Panc1 (cell line): ENCODE data around the gene IFT22. TPM values are rescaled to one million over a fixed set of nuclear protein-coding genes. Genes with fewer than 3 reads are reported as not detected.
A peak's percentile ranks its signal among the peaks of the same experiment; 100 is the strongest.

ENCODE experiments used
- ATAC-seq: fragments of 200-7000 bp; cut with Tn5 transposase; 2 replicates; pipeline ENCODE4 v1.9.1; 2020; ENCODE audit warnings: mild to moderate bottlenecking, moderate library complexity
- Bru-seq: library from RNA; stranded (reverse); fragments of 400-500 nt; gene quantifications from one replicate; lab custom pipeline; 2021; lab: Mats Ljungman, UMichigan
- BruChase-seq, 2 experiments: library from RNA; stranded (reverse); fragments of 400-500 nt; gene quantifications; one replicate each; lab custom pipeline; 2021; lab: Mats Ljungman, UMichigan
- BruUV-seq: library from RNA; stranded (reverse); fragments of 400-500 nt; replicated peaks from 2 replicates; lab custom pipeline; 2021; lab: Mats Ljungman, UMichigan
- CTCF ChIA-PET: fragments of 300-600 bp; sonication (Branson Sonifier 250); formaldehyde crosslinking; loops from one replicate; lab custom pipeline; 2022; ENCODE audit warnings: antibody characterized with exemption; lab: Charles Lee
- POLR2A ChIA-PET: fragments of 300-600 bp; sonication (Branson Sonifier 250); formaldehyde crosslinking; loops from one replicate; lab custom pipeline; 2022; ENCODE audit warnings: antibody characterized with exemption; lab: Charles Lee
- DNase-seq: peaks from one replicate; pipeline ENCODE4 v3.0.0-alpha.2; 2010; ENCODE audit warnings: low read depth, low spot score
- H3K27ac ChIP-seq: 2 replicates; pipeline ENCODE4 v1.5.1; 2011; ENCODE audit warnings: mild to moderate bottlenecking, low read length, inconsistent platforms
- H3K27me3 ChIP-seq: fragments of 200-500 bp; sonication (Bioruptor generic); 2 replicates; pipeline ENCODE4 v1.6.0; 2014; ENCODE audit warnings: low read length, inconsistent platforms; ENCODE audit not compliant: control insufficient read depth, insufficient read depth
- H3K36me3 ChIP-seq: fragments of 200-500 bp; sonication (Bioruptor generic); 2 replicates; pipeline ENCODE4 v1.5.1; 2014; ENCODE audit warnings: inconsistent platforms, mild to moderate bottlenecking, low read length, moderate library complexity; ENCODE audit not compliant: control insufficient read depth, insufficient read depth
- H3K4me1 ChIP-seq: 2 replicates; pipeline ENCODE4 v1.5.1; 2011; ENCODE audit warnings: inconsistent platforms, mild to moderate bottlenecking, low read length, moderate library complexity; ENCODE audit not compliant: control insufficient read depth, insufficient read depth
- H3K4me3 ChIP-seq, 2 experiments: 2 replicates each; pipeline ENCODE4 v1.5.1; 2011 to 2012; ENCODE audit warnings: low read depth in 2 of 2, low read length in 2 of 2, mild to moderate bottlenecking in 2 of 2, inconsistent platforms in 1 of 2, moderate library complexity in 1 of 2
- H3K9me3 ChIP-seq: fragments of 200-500 bp; sonication (Bioruptor generic); 2 replicates; pipeline ENCODE4 v1.5.1; 2014; ENCODE audit warnings: low read depth, mild to moderate bottlenecking, inconsistent platforms, low read length, moderate library complexity; ENCODE audit not compliant: control insufficient read depth, insufficient read depth
- CTCF ChIP-seq: fragments of 450-650 bp; IDR thresholded peaks from 2 replicates; pipeline ENCODE4 v1.5.1; 2017; ENCODE audit warnings: mild to moderate bottlenecking
- POLR2AphosphoS5 ChIP-seq: IDR thresholded peaks from 2 replicates; pipeline ENCODE4 v1.6.1; 2012; ENCODE audit warnings: mild to moderate bottlenecking, low read depth, low read length, moderate library complexity
- SIN3A ChIP-seq: IDR thresholded peaks from 2 replicates; pipeline ENCODE4 v1.6.1; 2012; ENCODE audit warnings: low read depth, mild to moderate bottlenecking, low read length, moderate library complexity, borderline replicate concordance; ENCODE audit not compliant: insufficient read depth
- TCF7L2 ChIP-seq: IDR thresholded peaks from 2 replicates; pipeline ENCODE4 v1.6.1; 2011; ENCODE audit warnings: mild to moderate bottlenecking, low read depth, low read length, inconsistent platforms
- in situ Hi-C: cut with HindIII; loops from 2 replicates; pipeline ENCODE4 v1.10.0; 2016; ENCODE audit warnings: low sequenced_read_pairs, low pct_unique_long_range_greater_than_20kb
- intact Hi-C: fragments of 100-400 bp; cut with micrococcal nuclease; formaldehyde crosslinking; loops from one replicate; pipeline ENCODE4 v1.10.0; 2022; ENCODE audit not compliant: unreplicated experiment
- long read RNA-seq: library from polyadenylated mRNA; unstranded; transcript quantifications from one replicate; pipeline ENCODE4 v2.0.0, GENCODE V29; 2021; ENCODE audit not compliant: unreplicated experiment
- polyA plus RNA-seq: library from polyadenylated mRNA; unstranded; fragments of >200 nt; gene quantifications from one replicate; pipeline ENCODE4 v1.2.1, GENCODE V29; 2012; ENCODE audit warnings: missing spikeins; ENCODE audit not compliant: insufficient read length
- total RNA-seq: library from RNA; stranded (reverse); gene quantifications from one replicate; pipeline ENCODE4 v1.2.1, GENCODE V29; 2021; ENCODE audit not compliant: unreplicated experiment
- TF ChIP-seq, protein P1 (sequence below), 2 experiments: IDR thresholded peaks; 2 replicates each; pipeline ENCODE4 v1.6.1; 2011 to 2012; ENCODE audit warnings: low read depth in 2 of 2, control low read depth in 1 of 2, low read length in 1 of 2, mild to moderate bottlenecking in 1 of 2, moderate library complexity in 1 of 2; ENCODE audit not compliant: insufficient read depth in 1 of 2

IFT22 gene
- total RNA-seq (42.4 TPM), Bru-seq, nascent RNA (percentile 55 among the genes with signal in this experiment), BruChase-seq, experiment 1, labeled RNA remaining after a 2-hour chase (percentile 61 among the genes with signal in this experiment), BruChase-seq, experiment 2, labeled RNA remaining after a 6-hour chase (percentile 78 among the genes with signal in this experiment)
- 40.1 TPM for polyA plus RNA-seq
- long read RNA-seq, transcript IFT22-201 (5 exons, 1,130 nt): major isoform, 28 of 48 reads
- long read RNA-seq, partial matches to known transcripts: 5 of 48 reads
- long read RNA-seq, other reads (novel, unspliced or antisense): 10 of 48 reads

DNA sequence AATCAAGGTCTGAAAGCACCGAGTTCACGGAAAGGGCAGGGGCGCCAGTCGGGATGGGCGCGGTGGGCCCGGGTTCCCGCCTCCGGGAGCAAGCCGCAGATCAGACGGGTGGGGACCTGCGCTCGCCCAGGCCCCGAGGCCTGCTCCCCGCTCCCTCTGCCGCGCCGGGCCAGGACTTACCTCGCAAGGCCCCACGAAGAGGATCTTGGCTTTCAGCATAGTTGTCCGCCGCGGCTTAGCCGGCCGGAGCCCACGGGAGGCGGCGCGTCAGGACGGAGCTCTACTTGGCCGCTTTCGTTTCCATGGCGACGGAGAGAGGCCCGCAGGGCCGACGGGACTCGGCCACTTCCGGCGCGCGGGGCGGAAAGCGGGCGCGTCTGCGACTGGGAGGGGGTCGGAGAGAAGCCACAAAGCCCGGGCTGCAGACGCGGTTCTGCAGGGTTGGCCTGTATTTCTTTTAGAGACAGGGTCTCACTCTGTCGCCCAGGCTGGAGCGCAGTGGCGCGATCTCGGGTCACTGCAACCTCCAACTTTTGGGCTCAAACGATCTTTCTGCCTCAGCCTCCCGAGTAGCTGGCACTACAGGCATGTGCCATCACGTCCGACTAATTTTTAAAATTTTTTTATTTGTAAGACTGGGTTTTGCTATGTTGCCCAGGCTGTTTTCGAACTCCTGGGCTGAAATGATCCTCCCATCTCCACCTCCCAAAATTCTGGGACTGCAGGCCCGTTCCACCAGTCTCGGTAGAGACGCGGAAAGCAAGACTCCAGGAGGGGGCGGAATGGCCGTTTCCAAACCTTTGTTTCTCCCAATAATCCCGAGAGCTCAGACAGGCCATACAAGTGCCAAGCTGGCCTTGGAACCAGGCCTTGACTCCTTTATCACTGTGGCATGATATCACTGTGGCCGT is at the start of gene IFT22:
Gene IFT22 (minus strand): TSS at position 322 of the 911 bp plus-strand sequence. CDS start 103 bp downstream, at position 219.
- intact Hi-C loops (no loop called here), in situ Hi-C loops (no loop called here)
- ATAC-seq (peak; percentile 99), DNase-seq (peak; percentile 42)
- ChIA-PET POLR2A (interaction anchor here (0.6 to 0.7 kb wide), 4 partner anchors 10 to 504 kb away, joined by 3 to 8 read pairs (median 4); no protein-coding TSS in a partner anchor), CTCF (interaction anchor here (0.5 to 0.9 kb wide), 6 partner anchors 14 to 960 kb away, joined by 3 to 6 read pairs (median 4); no protein-coding TSS in a partner anchor)
- Histone ChIP-seq H3K4me3 (peak within 1 kb of the TSS; percentile 80 to 86), H3K27me3 (no peaks in the 10 kb centered on the region), H3K4me1 (no peaks in the 10 kb centered on the region), H3K27ac (peak within 1 kb of the TSS; percentile 71), H3K9me3 (no peaks in the 10 kb centered on the region), H3K36me3 (no peaks in the 10 kb centered on the region)
- TF ChIP-seq SIN3A: peak; percentile 95; the same call in 1 of the 2 replicates
- TF ChIP-seq POLR2AphosphoS5: peak; percentile 75
- TF ChIP-seq TCF7L2: no peak
- TF ChIP-seq CTCF: no peak; the same call in 1 of the 2 replicates
- BruUV-seq: no TSS peak

DNA sequence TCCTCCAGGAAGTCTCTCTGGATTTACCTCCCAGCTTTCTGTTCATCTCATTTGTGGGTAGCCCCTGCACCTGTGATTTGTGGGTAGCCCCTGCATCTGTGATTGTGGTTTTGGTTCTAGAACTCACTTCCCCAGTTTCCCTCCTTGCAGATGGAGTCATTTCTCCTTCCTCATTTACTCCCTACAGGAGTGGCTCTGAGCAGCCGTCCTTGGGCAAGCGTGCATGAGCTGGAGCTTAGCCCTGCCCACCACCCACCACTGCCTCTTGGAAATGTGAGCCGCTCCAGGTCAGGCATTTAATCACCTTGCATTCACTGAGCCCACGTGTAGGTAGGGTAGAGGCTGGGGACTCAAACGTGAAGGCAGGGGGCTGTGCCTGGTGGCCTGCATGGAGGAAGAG is 49.2 kb upstream of the IFT22 start:
- ChIA-PET POLR2A (no interaction called here), CTCF (no interaction called here)
- TF ChIP-seq CTCF: no peak
- no peak for TF ChIP-seq SIN3A
- no peak for TF ChIP-seq POLR2AphosphoS5
- no peak for TF ChIP-seq TCF7L2
- TF ChIP-seq, protein P1, sequence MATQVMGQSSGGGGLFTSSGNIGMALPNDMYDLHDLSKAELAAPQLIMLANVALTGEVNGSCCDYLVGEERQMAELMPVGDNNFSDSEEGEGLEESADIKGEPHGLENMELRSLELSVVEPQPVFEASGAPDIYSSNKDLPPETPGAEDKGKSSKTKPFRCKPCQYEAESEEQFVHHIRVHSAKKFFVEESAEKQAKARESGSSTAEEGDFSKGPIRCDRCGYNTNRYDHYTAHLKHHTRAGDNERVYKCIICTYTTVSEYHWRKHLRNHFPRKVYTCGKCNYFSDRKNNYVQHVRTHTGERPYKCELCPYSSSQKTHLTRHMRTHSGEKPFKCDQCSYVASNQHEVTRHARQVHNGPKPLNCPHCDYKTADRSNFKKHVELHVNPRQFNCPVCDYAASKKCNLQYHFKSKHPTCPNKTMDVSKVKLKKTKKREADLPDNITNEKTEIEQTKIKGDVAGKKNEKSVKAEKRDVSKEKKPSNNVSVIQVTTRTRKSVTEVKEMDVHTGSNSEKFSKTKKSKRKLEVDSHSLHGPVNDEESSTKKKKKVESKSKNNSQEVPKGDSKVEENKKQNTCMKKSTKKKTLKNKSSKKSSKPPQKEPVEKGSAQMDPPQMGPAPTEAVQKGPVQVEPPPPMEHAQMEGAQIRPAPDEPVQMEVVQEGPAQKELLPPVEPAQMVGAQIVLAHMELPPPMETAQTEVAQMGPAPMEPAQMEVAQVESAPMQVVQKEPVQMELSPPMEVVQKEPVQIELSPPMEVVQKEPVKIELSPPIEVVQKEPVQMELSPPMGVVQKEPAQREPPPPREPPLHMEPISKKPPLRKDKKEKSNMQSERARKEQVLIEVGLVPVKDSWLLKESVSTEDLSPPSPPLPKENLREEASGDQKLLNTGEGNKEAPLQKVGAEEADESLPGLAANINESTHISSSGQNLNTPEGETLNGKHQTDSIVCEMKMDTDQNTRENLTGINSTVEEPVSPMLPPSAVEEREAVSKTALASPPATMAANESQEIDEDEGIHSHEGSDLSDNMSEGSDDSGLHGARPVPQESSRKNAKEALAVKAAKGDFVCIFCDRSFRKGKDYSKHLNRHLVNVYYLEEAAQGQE (IDR thresholded peaks at IDR 0.05; ENCODE audit: insufficient read depth in 1 of 2, low read depth in 2 of 2, low read length in 1 of 2): no peak
- DNase-seq: no peak
- no peaks in the 10 kb centered on the region for H3K9me3 ChIP-seq
- intact Hi-C loops (no loop called here), in situ Hi-C loops (no loop called here)
- no peaks in the 10 kb centered on the region; the same call in 1 of the 2 replicates for H3K27me3 ChIP-seq
- peaks cover 26% of the 10 kb centered on the region for H3K4me1 ChIP-seq
- no peaks in the 10 kb centered on the region for H3K36me3 ChIP-seq
- no peak for ATAC-seq
- peak overlapping the region; percentile 0; the same call in 1 of the 2 replicates for H3K27ac ChIP-seq
- BruUV-seq: no TSS peak
- H3K4me3 ChIP-seq: no peak overlapping the region
